IPS-NIHi7 (cell line): ENCODE data around the gene HES3.

ENCODE experiments used
- DNase-seq: peaks from one replicate; pipeline ENCODE4 v3.0.0; 2012; ENCODE audit warnings: mixed read lengths; ENCODE audit errors: extremely low spot score

Gene HES3, protein sequence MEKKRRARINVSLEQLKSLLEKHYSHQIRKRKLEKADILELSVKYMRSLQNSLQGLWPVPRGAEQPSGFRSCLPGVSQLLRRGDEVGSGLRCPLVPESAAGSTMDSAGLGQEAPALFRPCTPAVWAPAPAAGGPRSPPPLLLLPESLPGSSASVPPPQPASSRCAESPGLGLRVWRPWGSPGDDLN

DNA sequence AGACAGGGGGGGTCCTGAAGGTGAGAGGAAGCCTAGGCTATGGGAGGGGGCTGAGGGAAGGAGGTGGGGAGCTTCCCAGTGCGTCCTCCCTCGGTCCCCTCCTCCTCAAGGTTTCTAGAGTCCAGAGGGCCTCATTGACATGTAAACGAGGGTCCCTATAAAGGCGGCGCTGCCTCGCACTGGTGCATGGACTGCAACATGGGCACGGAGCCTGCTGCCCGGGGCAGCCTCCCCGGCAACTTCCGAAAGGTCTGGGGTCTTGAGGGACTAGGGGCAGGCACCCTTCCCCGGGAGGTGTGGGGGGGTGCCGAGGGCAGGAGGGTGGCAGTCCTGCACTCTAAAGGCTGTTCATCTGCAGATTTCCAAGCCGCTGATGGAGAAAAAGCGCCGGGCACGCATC, at the start of gene HES3:
Gene HES3 (plus strand): TSS at position 187 of the 400 bp plus-strand sequence. CDS start 187 bp downstream, at position 374.
- DNase-seq = no peak

DNA sequence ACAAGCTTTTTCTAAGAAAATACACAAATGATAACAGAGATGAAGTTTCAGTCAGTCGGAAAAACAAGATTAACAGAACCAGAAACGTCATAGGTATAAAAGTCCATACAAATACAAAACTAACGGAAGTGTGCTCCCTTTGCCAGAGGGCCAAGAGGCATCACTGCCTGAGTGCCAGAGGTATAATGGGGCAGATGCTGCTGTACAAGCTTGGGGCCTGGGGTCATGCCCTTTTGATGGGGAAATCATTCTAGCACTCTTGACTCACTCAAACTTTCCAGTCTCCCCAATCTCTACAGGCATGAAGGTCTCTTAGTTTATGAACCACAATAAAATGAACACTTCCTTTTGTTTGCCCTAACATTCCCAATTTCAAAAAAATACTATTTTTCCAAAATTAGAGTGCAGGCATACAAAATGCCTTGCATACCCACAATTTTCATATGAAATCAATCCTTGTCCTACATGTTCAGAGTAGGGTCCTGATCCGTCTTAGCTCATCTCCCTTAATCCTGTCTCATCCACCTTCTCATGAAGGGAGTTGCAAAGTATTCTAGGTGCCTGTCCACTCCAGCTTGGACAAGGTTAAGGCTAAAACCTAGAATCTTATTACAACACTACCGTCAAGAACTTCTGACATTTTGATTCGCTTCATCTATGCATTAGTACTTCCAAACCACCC, 46.1 kb upstream of the HES3 start:
- DNase-seq = no peak

DNA sequence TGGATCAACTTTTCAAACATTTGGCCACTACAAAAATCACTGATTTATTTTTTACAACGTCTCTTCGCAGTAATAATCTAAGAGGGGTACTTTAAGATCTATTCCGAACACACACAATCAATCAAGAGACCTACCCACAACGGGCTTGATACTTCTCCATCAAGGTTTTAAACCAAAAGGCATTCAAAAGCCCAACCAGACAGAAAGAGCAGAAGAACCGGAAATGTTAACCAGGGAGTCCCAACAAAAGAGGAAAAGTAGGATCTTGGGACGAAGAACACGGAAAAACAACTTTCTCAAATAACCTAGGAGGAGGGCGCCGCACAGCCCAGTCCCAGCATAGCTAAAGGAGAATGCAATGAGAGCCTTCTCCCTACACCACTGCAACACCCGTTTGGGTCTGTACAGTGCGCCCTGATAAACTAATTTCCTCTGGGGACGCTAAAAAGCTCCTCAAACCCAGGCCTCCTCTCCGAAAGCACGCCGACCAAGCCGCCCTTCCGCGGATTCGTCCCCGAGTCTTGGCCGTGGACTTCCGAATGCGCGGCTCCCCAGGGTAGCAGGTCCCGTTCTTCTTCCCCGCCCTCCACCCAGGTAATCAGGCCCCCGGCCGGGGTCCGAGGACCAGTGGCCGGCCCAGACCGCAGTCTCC, 45.2 kb upstream of the HES3 start:
- DNase-seq = no peak

DNA sequence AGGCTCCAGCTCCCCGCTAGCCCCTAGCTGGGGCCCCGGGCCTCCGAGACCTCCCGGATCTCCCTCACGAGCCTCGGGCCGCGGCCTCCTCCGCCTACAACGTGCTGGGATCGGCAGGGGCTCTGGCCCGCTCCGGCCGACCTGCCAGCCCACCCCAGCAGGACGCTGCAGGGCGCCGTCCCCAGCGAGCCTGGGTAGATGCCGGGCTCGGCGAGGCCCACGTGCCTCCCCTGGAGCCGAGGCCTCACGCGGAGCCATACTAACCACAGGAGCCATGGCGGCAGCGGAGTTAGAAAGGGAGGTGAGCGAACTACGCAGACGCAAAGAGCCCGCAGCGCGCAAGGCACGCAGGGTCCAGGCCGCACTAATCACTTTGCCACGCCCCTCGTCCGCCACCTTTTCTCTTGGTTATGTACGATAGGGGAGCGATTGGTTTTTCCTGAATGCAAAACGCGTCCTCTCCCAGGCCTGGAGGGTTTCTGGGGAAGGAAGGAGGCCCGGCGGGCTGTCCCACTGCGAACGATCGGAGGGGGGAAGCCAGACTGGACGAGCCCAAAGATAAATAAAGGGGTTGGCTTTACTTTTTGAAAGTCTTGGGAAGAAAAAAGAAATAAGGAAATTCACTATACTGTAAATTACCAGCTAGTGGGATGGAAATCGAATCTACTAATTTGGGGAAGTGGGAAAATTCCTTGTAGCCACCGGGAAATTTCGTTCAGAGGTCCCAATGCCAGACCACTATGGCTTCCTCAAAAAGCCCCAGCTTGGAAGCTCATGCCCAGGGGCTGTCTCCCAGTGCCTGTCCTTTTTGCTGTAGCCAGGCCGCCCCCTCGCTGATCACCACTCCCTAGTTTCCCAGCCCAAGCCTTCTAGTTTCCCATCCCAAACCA, 44.4 kb upstream of the HES3 start, which contains the start of gene RPL22:
Gene RPL22 (minus strand): TSS at position 298 of the 890 bp plus-strand sequence. CDS start 22 bp downstream, at position 276.
- DNase-seq = peak; percentile 92

DNA sequence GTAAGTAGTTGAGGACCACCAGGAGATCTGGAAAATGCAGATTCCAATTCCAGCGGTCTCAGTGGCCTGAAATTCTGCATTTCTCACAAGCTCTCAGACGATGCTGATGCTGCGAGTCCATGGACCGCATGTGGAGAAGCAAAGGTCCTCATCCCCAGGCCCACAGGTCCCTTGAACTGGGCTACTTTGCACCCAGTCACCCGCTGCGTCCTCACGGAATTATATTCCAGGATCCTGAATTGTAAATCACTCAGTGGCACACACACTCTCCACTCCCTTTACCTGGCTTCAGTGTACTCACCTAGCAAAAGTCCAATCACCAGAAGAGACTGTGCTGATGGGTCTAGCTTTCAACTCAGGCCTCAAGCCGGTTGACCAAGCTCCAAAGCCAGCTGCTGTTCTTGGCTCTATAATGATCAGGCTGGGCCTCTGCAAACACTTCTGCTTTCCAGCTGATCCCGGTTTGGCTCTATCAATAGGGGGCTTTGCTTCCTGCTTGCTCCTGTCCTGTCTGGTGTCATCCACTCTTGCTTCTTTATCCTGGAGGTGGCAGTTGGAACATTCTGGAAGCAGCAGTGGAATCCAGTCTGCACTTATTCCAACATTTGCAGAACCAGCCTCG, 43.7 kb upstream of the HES3 start:
- DNase-seq = no peak

DNA sequence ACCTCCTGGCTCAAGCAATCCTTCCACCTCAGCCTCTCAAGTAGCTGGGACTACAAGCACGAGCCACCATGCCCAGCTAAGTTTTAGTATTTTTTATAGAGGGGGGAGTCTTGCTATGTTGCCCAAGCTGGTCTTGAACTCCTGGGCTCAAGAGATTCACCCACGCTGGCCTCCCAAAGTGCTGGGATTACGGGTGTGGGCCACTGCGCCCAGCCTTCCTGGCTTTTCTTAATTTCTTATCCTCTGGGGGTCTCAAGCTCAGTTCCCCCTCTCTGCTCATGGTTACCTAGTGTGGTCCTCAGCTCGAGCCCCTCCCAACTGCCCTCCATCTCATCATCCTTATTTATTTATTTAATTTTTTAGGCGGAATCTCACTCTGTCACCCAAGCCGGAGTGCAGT, 41.7 kb upstream of the HES3 start:
- no peak for DNase-seq

DNA sequence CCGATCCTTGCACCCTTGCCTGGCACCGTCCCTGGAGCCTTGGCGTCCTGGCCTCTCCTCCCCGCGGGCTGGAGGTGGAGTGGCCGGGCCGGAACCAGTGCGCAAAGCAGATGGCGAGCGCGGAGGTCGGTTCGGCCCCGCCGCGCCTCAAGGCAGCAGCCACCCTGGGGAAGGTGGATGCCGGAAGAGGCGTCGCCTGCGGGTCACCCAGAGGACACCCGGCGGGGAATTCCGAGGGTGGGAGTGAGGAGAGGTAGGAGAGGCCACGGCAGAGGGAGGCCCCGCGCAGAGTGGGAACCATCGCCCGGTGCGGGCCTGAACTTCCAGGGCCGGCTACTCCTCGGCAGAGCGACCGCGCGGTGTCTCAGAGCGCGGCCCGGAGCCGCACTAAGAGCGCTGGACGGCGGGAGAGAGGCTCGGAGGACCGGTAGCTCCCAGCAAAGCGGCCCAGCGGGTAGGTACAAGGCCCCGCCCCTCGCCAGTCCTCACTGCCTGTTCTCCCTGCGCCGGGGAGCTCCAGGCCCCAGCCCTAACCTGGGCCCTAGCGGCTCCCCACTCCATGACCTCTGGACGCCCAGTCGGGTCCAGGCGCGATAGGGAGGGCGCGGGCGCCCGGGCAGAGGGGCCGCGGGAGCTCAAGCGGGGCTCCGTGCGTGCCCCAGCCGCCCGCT, 38.0 kb upstream of the HES3 start, which contains the start of gene RNF207:
Gene RNF207 (plus strand): TSS at position 271 of the 671 bp plus-strand sequence. CDS start 417 bp downstream, outside the sequence.
- DNase-seq = peak; percentile 80

DNA sequence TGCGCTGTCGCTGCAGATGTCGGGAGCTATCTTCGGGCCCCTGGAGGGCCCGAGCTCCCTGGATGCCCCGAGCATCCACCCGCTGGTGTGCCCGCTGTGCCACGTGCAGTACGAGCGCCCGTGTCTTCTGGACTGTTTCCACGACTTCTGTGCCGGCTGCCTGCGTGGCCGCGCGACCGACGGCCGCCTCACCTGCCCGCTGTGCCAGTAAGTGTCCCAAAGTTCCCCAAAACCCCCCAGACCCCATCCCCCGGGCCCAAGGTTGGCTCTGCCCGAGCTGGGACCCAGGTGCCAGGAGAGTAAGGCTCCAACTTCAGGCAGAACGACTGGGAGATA, 37.5 kb upstream of the HES3 start:
- no peak for DNase-seq

DNA sequence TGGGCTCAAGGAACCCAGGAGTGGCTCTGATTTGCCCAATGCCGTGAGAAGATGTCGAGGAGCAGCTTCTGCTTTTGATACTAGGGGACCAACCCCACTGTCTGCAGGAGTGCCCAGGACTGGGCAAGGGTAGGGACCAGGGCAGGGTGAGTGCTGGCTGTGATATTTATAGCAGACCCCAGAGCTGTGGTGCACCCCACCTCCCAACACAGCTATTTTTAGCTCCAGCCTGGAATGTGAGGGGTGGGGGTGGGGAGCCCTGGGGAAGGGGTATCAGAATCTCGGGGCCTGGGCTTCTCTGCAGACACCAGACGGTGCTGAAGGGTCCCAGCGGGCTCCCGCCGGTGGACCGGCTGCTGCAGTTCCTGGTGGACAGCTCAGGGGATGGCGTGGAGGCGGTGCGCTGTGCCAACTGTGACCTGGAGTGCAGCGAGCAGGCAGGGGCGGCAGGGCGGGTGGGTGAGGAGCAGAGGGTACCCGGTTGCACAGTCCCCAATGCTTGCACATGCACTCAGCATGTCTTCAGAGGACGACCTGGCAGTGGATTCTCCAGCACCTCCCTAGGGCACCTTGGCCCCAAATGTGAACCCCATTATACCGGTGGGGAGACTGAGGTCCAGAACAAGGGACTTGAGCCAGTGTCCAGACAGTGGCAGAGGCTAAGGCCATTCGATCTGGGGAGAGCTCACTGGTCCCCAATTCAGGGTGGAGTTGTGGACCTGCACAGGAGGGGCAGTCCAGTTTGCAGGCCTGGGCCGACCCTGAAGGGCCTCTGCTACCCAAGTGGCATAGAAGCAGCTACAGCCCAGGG, 36.7 kb upstream of the HES3 start:
- no peak for DNase-seq

DNA sequence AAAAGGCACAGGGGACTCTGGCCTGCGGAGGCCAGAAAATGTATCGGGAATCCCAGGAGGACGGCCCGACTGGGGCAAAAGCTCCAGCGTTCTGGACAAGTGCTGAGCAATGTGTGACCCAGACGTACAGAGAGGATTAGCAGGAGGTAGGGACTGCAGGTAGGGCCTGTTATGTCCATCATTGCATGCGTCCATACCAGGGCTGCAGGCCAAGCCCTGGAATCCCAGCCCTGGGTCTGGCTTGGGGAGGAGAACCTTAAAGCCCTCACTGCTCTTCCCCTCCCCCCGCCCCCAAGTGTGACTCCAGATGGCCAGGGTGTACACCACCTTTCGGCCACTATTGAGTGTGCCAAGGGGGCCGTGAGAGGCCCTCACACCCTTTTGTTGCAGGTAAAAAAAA, 36.1 kb upstream of the HES3 start:
- DNase-seq = peak; percentile 6

DNA sequence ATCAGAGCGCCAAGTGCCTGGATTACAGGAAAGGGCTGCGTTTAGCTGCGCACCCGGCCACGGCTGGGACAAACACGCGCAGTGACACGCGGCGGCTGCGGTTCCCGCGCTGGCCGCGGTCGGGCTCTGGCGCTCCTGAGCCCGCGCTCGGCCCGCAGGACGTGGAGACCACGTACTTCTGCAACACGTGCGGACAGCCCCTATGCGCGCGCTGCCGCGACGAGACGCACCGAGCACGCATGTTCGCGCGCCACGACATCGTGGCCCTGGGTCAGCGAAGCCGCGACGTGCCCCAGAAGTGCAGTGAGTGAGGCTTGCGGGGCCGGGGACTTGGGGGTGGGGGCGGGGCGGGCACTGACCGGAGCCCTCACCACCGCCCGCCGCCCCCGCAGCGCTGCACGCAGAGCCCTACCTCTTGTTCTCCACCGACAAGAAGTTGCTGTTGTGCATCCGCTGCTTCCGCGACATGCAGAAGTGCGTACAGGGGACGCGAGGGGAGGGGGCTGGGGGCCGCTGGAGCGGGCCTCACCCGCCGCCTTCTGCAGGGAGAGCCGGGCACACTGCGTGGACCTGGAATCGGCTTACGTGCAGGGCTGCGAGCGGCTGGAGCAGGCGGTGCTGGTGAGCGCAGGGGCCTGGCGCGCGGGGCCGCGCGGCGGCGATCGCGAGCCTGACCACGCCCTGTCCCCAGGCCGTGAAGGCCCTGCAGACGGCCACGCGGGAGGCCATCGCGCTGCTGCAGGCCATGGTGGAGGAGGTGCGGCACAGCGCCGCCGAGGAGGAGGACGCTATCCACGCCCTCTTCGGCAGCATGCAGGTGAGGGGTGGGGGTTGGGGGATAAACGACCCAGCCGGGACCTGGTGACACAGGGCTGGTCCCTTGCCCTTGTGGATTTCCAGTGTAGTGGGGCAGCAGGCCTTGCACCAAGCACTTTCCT, 35.0 kb upstream of the HES3 start:
- peak; percentile 51 for DNase-seq

DNA sequence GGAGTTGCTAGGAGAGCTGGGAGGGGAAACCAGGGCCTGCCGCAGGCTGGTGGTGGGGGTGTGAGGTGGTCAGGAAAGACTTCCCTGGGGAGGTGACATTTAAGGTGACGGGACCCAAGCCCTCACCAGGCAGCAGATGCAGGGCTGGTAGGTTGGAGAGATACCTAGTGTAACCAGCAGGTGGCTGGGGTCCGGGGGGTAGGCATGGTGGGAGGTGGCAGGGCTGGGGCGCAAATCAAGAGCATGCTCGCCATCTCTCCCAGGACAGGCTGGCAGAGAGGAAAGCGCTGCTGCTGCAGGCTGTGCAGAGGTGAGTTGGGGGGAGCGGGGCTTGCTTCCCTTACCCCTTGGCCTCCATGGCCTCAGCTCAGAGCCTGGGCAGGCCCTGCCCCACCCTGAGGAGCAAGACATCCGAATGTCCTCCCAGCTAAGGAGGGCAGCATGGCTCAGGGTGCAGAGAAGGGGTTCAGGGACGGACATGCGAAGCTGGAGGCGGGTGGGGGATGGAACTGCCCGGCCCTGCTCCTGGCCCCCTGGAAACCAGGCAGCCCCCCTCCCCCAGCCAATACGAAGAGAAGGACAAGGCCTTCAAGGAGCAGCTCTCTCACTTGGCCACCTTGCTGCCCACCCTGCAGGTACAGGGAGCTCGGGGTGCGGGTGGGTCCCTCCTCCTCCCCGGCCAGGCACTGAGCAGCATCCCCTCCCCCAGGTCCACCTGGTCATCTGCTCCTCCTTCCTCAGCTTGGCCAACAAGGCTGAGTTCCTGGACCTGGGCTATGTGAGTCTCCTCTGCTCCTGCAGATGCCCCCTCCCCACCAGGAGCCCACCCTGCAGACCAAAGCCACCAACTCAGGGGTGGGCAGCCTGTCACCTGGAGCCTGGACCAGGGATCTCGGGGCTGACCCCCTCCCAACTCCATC, 34.1 kb upstream of the HES3 start:
- DNase-seq = no peak

DNA sequence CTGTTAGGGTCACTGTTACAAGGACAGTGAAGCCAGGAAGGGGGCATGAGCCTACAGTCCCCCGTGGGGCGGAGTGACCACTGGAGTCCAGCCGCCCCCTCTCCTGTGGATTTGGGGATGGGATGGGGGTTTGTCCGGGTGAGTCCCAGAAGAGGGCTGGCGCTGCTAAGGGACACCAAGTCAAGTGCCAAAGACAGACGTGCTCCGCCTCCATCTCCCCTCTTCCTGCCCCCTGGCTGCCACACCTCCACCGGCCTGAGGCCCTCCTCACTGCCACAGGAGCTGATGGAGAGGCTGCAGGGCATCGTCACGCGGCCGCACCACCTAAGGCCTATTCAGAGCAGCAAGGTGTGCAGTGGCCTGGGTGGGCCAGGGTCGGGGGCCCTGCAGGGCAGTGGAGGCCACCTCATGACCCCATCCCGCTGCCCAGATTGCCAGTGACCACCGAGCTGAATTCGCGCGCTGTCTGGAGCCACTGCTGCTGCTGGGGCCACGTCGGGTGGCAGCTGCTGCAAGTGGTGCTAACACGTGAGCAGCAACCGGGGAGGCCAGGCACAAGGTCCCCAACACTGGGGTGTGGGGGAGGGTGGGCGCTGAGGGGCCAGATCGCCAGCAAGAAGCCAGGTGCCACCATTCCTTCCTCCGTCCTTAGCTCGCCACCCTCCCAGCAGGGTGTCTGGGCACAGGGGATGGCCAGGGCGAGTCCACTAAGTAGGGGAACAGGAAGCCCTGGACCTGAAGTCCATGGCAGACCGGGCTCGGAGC, 33.2 kb upstream of the HES3 start:
- no peak for DNase-seq

DNA sequence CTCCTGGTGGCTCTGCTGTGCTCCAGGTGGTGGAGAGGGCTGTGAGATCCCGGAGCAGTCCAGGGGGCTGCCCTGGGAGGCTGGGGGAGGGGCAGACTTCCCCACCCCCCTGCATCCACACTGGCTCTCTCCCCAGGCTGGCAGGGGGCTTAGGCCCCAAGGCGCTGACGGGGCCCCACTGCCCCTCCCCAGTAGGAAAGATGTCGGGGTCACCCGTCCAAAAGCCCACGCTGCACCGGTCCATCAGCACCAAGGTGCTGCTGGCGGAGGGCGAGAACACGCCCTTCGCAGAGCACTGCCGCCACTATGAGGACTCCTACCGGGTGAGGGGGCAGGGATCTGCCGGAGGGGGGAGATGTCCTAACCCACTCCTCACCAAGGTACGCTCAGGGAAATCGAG, 32.2 kb upstream of the HES3 start:
- no peak for DNase-seq

DNA sequence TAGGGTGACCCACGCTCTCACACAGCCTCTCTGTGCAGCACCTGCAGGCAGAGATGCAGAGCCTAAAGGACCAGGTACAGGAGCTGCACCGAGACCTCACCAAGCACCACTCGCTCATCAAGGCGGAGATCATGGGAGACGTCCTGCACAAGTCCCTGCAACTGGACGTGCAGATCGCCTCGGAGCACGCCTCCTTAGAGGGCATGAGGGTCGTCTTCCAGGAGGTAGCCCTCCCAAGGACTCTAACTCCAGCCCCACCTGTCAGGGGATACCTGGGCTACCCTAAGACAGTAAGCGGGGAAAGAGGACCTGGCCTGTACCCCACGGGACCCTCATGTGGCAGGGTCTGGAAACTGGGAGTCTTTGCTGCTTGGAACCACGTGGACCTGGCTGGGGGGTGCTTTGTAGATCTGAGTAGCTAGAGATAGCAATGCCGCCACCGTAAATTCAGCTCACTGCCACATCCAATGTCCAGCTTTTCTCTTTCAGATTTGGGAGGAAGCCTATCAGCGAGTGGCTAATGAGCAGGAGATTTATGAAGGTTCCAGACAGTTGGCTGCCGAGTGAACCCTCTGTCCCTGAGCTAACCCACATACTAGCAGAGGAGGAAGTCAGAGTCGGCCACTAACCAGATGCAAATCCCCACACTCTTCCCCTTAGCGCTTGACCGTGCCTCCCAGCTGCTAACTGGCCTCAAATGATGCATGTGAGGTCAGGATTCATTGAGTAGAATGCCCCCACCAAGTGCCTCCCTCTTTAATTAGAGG, 31.6 kb upstream of the HES3 start:
- DNase-seq = no peak

DNA sequence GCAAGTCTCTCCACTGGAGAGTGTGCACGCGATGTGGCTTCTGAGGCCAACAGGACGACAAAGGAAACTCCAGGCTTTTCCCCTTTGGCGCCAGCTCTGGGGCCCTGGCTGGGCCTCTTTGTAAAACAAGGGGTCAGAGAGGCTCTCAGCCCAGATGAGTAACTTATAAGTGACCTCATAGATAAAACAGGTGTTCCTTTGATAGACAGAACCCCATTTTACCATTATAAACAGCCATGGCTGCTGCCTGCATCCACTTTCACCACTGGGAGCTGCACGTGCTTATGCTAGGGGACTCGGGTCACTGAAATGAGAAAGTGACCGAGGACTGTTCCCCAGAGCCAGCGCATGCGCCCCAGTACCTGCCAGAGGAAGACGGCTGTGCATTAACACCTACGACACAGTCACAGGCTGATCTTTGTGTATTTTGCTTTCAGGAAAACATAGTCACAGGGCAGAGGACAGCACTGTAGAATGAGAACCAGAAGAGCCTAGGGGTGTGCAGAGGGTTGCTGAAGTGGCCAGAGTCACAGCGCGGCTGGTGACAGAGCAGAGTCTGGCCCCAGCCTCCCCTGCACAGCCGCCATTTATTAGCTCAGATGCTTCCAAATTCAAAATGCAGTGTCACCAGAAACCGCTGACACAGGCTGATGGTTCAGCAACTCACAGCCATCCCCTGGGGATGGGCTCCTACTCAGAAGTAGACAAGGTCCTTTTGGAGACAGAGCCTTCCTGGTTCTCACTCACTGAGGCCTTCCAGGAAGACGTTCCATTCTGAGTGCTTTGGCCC, 25.4 kb upstream of the HES3 start:
- DNase-seq = no peak
